Epithelial cell of prostate (primary cell): Measurements from ENCODE around the gene TMEM106A.
"Not testable (repeated sequence)": the region's sequence is repeated elsewhere in the genome, so short reads cannot be mapped to it uniquely, and the experiment has no call there.

Experiments
- DNase-seq: peaks from one replicate; pipeline ENCODE4 v3.0.0-alpha.2; 2011; ENCODE audit warnings: low read depth, low spot score
- H3K27ac ChIP-seq: fragments of 450-650 bp; 2 replicates; pipeline ENCODE4 v1.5.1; 2017; ENCODE audit warnings: mild to moderate bottlenecking

The TMEM106A gene

DNA sequence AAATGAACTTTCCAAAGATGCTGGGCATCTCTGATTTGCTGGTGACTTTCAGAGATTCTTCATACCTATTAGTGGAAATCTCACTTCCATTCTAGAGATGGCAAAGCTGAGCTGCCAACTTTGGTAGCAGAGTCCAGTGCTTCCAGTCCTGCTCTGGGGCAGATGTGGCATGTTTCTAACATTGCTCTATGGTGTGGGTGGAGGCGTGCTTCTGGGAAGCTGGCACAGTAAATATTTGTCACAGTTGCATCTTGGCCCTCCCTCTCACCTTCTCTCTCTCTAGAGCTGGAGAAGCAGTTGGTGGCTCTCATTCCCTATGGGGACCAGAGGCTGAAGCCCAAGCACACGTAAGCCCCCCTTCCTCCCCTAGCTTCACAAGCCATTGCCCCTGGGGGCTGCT lies 1.9 kb downstream of the TMEM106A start:
- no peak for DNase-seq
- no peak overlapping the region for H3K27ac ChIP-seq

DNA sequence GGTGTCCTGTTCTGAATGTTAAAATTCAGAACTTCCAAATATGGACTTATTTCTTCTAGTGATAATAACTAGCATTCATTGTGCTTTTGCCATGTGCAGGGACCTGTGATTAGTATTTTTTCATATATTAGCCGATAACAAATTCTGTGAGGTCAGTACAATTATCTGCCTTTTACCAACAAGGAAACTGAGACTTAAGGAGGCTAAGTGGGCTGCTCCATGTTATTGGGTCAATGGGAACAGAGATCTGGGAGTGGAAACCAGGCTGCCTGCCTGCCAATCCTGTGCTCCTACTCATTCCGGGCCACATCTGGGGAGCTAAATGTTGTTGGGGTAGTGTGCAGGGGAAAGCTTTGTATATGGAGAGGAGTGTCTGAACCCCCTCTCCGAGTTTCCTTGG lies 3.7 kb downstream of the TMEM106A start:
- no peak overlapping the region for H3K27ac ChIP-seq
- no peak for DNase-seq

DNA sequence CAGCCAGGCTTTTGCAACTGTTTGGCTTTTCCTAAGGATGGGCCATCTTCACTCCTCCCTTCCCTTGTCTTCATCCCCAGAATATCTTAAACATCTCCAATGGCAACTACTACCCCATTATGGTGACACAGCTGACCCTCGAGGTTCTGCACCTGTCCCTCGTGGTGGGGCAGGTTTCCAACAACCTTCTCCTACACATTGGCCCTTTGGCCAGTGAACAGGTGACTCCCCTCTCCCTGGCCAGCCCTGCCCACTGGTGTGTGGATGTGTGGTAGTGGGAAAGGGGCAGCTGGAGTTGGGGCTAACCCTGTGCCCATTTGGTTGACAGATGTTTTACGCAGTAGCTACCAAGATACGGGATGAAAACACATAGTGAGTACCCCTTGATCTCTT lies 4.7 kb downstream of the TMEM106A start:
- DNase-seq, result no peak
- H3K27ac ChIP-seq, result no peak overlapping the region

DNA sequence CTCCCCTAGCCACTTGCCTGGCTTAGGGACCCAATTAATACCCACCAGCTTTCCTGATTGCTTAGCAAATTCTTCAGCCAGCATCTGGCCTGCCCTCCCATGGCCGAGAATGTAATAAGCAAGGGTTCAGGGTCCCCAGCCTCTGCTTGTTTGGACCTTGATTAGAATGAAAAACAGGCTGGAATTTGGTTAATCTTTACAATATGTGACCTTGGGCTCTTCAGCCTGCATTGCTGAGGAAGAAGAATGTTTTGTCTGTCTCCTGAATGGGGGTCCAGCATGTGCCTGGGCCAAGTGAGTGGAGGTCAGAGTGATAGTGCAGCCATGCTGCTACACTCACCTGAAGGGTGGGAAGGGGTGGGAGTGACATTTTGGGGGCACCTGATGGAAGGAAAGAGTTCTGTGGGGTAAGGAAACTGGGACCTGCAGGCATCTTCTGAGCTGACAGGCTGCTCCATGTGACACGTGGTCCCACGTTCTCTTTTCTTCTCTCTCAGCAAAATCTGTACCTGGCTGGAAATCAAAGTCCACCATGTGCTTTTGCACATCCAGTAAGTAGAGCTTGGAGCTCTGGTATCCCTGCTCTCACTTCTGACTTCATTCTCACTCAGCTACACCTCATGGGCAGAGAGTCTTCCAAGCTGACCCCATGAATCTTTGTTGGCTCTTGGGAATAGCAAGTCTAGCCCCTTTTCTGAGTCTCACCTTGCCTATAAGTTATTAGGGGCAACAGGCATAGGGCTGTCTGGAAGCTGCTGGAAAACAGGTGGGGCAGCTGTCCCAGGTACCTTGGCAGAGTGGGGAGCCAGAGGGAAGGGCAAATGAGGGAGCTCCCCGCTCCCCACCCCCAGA lies 5.3 kb downstream of the TMEM106A start:
- H3K27ac ChIP-seq, result no peak overlapping the region
- no peak for DNase-seq

DNA sequence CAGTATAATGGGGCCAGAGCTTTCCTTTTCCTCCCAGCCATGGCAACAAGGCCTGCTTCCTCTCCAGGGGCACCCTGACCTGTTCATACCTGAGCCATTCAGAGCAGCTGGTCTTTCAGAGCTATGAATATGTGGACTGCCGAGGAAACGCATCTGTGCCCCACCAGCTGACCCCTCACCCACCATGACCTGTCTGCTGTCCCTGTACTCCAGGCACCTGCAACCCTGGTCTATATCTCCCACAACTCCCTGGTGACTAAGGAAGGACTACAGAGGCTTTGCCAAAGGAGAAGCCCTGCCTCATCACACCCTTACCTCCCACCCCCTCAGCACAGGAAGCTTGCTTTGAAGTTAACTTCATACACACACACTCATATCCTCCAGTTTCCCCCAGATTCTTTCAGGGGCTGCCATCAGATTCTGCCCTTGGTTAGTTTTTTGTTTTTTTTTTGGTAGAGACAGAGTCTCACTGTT lies 6.0 kb downstream of the TMEM106A start:
- no peak for DNase-seq
- H3K27ac ChIP-seq, result no peak overlapping the region

DNA sequence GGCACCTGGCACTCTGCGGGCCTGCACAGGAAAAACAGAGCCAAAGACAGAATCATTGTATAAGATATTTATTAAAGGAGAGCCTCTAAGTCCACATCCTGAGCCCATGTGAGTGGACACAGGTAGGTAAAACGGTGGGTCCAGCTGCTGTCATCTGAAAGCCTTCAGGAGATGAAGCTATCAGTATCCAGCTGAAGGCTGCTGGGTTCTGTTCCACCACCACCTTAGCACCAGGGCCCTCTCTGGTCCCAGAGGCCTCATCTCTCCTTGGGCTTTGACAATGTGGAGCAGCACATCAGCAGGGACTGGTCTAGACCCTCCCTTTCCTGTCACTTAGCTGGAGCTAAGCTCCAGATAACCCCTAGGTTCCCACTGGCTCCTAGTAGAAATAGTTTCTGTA lies 7.3 kb downstream of the TMEM106A start:
- no peak for DNase-seq
- no peak overlapping the region for H3K27ac ChIP-seq

DNA sequence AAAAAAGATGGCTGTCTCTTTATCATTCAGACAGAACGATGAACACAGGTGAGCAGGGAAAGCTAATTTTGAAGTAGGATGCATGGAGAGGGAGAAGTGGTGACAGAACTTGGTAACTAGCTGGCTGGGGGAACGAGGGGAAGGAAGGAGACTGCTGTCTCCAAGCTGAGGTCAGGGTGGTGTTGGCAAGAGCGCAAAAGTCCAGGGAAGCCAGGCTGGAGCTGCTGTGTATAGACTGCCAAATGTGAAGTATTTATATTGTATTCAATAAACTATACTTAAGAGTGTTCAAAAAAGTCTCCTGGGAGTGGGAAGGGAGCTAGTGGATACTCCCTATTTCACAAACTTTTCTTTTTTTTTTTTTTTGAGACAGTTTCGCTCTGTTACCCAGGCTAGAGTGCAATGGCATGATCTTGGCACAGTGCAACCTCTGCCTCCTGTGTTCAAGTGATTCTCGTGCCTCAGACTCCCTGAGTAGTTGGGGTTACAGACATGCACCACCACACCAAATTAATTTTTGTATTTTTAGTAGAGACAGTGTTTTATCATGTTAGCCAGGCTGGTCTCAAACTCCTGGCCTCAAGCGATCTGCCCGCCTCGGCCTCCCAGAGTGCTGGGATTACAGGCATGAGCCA lies 8.2 kb downstream of the TMEM106A start:
- no peak for DNase-seq
- no peak overlapping the region for H3K27ac ChIP-seq

DNA sequence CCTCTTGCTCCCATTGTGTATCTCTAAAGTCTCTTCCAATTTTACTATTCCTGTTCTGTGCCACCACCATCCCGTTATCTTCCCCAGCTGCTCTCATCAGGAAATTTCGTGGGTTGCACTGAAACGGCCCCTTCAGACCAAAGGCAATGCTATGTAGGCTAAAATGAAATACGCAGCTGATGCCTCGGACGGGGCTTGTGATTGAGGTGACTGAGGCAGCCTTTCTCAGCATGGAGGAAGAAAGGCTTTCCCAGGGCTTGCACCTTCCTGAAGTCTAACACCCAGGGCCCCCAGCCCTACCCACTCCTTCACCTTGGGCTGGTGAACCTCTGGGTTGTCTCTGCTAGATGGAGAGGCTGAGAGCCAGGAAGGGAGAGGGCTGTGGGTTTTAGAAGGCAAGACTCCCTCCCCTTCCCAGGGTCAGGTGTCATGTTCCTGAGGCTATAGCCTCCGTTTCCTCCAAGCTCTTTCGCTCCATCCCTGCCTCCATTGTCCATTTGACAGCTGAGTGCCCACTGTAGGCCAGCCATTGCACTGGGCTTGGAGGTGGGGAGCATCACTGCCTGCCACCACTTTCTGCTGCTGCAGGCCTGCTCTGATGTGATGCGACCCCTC lies 8.9 kb downstream of the TMEM106A start:
- no peak for DNase-seq

DNA sequence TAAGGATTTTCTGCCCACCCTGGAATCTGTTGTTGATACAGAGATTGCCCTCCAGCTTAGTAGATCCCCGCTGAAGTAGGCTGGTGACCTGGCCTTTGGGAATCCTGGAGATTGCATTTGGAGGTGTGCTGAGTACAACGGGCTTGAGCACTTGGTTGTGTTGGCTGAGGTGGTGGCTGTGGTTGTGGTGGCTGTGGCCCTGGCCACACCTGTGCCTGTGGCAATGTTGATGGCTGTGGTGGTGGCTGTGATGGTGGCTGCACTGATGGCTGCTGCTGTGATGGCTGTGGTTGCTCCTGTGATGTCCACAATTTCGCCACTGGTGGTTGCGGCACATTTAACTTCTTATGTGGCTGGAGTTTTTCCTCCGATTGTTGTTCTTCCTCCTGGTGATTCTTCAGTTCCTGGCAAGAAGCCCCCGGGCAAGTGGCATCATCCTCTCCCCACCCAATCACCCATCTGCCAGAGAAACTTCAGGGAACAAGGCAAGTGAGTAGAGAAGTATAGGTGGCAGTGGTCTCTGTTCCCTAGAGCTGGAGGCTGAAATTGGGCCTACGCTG lies 12.6 kb downstream of the TMEM106A start:
- DNase-seq, result no peak

More for the DNA sequence above, 8.9 kb downstream of the TMEM106A start:
- H3K27ac ChIP-seq, result no peak overlapping the region

DNA sequence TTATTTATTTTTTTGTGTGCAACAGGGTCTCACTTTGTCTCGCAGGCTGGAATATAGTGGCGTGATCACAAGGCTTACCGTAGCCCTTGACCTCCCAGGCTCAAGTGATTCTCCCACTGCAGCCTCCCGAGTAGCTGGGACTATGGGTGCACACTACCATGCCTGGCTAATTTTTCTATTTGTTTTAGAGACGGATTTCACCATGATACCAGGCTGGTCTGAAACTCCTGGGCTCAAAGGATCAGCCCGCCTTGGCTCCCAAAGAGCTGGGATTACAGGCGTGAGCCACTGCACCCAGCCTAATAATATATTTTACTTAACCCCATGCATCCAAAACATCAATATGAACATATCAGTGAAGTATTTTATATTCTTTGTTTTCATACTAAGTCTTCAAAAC lies 14.7 kb downstream of the TMEM106A start:
- H3K27ac ChIP-seq, result no peak overlapping the region
- DNase-seq, result no peak

More for the DNA sequence above, 12.6 kb downstream of the TMEM106A start:
- no peak overlapping the region for H3K27ac ChIP-seq

DNA sequence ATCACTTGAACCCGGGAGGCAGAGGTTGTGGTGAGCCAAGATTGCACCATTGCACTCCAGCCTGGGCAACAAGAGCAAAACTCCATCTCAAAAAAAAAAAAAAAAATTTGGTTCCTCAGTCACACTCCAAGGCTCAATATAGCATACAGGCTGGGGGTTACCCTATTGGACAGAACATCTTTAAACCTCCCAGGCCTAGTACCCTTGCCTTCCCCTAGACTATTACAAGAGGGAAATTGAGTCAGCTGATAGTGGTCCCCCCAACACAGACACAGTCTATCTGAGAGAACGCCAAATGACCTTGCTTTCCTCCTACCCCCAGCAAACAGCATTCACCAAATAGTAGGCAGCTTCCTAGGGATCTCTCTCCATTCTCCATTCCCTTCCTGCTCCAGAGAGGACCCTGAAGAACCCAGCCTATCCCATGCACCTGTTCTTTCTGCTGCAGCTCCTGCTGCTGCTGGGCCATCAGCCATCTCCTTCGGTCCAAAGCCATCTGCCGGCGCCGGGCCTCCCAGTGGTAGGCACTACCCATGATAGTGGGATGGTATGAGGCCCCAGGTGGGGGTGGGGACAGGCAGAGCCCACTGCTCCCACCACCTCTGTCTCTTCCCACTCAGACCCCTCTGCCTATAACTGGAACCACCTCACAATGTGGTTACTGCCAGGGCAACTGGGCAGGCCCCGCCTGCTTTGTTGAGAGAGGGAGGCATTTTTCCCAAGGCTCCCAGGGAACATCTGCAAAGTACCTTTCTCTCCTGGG lies 16.5 kb downstream of the TMEM106A start, which contains the start of gene CCDC200:
Gene CCDC200 (minus strand): TSS at position 604 of the 763 bp plus-strand sequence. CDS start 69 bp downstream, at position 535.
- not testable (repeated sequence) for DNase-seq, H3K27ac ChIP-seq

DNA sequence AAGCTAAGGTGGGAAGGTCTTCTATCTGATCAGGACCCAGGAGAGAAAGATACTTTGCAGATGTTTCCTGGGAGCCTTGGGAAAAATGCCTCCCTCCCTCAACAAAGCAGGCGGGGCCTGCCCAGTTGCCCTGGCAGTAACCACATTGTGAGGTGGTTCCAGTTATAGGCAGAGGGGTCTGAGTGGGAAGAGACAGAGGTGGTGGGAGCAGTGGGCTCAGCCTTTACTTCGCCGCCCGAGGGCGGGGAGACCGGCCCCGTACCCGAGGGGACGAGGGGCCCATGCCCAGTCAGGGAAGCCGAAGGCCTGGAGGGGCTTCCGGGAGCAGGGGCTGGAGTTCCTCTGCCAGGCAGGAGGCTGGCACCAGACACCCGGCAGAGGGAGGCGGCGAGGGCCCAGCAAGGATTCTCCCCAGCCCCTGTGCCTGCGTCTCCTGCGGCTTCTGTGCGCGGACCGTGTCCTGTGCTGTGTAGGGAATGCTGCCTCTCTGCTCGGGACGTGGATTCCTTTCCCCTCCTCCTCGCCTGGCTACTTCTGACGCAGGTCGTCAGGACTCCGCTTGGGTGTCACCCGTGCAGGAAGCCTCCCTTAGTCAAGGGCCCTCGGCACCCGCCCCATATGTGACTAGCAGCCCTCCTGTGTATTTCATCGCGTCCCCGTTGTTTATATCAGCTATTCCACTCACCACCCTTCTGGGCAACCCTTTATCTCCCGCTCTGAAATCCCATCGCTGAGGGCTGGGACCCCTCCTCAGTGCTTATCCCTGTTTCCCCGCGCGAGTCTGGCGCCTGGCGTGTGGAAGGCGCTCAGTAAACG lies 19.7 kb downstream of the TMEM106A start:
- peak overlapping the region; percentile 39 for H3K27ac ChIP-seq
- not testable (repeated sequence) for DNase-seq

DNA sequence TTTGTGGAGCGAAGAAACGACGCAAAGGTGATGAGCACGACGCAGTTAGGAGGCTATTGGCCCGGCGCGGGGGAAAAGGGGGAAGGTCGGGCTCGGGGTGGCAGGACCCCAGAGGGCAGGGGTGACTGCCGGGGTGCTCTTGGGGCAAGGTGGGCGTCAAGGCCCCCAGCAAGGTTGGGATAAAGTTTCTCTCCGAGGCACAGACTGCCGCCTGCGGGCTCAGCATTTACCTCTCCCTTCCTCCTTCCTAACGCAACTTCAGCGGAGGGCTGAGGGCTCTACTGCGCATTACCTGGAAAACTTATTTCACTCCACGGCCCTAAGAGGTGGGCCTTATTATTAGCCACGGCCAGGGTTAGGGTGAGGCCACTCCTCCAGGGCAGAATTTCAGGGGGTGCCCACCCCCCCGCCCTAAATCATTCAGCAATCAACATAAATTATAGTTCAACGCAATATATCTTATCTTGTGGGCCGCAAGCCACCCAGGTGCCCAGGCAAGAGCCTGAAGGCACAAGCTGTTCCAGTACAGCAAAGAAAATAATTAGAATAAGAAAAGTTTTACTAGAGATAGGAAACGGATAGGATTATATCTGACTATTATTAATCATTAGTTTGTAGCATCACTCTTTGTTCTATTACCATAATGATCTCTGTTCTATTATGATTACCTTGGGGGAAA lies 20.5 kb downstream of the TMEM106A start:
- not testable (repeated sequence) for H3K27ac ChIP-seq

DNA sequence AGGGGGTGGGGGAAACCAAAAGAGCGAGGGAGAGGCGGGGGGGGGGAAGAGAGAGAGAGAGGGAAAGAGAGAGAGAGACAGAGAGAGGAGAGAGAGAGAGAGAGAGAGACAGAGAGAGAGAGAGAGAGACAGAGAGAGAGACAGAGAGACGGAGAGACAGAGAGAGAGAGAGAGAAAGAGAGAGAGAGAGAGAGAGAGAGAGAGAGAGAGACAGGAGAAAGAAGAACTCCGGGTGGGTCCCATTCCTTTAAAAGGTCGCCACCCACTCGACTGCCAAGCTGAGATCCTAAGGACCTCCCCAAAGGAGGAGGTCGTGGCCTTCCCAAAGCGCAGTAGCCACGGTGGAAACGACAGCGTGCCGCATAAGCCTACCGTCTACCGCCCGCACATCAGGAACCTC lies 21.6 kb downstream of the TMEM106A start:
- DNase-seq, H3K27ac ChIP-seq: not testable (repeated sequence)

More for the DNA sequence above, 20.5 kb downstream of the TMEM106A start:
- not testable (repeated sequence) for DNase-seq

DNA sequence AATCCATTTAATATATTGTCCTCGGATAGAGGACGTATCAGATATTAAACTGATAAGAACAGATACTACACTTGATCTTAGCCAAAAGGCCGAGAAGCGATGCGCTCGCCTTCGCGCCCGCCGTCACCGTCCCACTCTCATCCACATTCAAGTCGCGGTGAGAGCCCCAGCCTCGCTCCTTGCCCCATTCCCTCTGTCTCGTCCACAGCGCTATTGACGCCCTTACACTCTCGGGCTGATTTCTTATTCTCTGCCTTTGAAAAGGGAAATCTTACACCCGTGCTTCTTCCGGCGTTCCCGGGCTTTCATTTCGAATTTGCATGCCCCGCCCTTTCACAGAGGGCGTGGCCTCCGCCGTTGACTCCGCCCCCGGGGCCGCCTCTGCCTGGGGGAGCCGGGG lies 22.2 kb downstream of the TMEM106A start, which contains the start of gene RNU2-1:
Gene RNU2-1 (minus strand): TSS at position 101 of the 400 bp plus-strand sequence.
- not testable (repeated sequence) for H3K27ac ChIP-seq, DNase-seq

DNA sequence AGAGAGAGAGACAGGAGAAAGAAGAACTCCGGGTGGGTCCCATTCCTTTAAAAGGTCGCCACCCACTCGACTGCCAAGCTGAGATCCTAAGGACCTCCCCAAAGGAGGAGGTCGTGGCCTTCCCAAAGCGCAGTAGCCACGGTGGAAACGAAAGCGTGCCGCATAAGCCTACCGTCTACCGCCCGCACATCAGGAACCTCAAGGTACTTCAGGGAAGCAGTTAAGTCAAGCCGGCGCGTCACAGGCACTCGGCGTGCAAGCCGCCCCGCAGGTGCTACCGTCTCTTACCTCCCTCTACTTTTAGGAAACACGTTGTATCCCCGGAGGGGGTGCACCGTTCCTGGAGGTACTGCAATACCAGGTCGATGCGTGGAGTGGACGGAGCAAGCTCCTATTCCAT lies 27.9 kb downstream of the TMEM106A start:
- H3K27ac ChIP-seq, DNase-seq: not testable (repeated sequence)

DNA sequence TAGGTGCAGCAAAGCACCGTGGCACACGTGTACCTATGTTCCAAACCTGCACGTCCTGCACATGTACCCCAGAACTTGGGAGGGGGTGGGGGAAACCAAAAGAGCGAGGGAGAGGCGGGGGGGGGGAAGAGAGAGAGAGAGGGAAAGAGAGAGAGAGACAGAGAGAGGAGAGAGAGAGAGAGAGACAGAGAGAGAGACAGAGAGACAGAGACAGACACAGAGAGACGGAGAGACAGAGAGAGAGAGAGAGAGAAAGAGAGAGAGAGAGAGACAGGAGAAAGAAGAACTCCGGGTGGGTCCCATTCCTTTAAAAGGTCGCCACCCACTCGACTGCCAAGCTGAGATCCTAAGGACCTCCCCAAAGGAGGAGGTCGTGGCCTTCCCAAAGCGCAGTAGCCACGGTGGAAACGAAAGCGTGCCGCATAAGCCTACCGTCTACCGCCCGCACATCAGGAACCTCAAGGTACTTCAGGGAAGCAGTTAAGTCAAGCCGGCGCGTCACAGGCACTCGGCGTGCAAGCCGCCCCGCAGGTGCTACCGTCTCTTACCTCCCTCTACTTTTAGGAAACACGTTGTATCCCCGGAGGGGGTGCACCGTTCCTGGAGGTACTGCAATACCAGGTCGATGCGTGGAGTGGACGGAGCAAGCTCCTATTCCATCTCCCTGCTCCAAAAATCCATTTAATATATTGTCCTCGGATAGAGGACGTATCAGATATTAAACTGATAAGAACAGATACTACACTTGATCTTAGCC lies 29.1 kb downstream of the TMEM106A start:
- DNase-seq, H3K27ac ChIP-seq: not testable (repeated sequence)

DNA sequence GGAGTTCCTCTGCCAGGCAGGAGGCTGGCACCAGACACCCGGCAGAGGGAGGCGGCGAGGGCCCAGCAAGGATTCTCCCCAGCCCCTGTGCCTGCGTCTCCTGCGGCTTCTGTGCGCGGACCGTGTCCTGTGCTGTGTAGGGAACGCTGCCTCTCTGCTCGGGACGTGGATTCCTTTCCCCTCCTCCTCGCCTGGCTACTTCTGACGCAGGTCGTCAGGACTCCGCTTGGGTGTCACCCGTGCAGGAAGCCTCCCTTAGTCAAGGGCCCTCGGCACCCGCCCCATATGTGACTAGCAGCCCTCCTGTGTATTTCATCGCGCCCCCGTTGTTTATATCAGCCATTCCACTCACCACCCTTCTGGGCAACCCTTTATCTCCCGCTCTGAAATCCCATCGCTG lies 34.8 kb downstream of the TMEM106A start:
- not testable (repeated sequence) for H3K27ac ChIP-seq, DNase-seq
